ENCODE results near the gene FBLIM1. TPM values are rescaled to one million over a fixed set of nuclear protein-coding genes. Genes with fewer than 3 reads are reported as not detected.

FBLIM1 gene
- total and polyA plus RNA-seq, 5 donors from 2014 or later: 0.06 TPM; not detected in 4

DNA sequence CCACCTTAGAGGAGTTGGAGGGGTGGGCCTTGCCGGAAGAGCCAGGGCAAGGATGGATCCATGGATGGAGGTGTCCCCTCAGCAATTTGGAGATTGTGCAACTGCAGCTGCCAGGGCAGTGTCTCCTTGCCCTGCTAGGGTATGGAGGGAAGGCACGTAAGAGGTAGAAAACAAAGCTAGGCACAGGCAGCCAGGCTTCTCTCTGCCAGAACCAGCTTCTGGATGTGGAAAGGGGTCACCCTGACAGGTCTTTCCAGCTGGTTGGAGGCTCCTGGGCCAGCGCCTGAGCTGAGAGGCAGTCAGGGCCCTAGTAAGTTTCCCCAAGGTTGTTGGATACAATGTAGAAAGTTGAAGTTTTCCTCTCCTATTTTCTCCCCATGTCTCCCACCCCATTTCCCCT, 37.7 kb upstream of the FBLIM1 start:
- Mint-ChIP-seq H3K4me3 (no peak overlapping the region), H3K27me3 (no peaks in the 10 kb centered on the region), H3K9me3 (no peaks in the 10 kb centered on the region), H3K4me1 (peaks cover 0 to 5% (median 0%) of the 10 kb centered on the region in 4 donors), H3K27ac (peak overlapping the region in 1 of 3 donors; percentile 26), H3K36me3 (peaks cover 11% of the 10 kb centered on the region)
- no peak for ATAC-seq (ENCODE audit: low read depth in 2 of 2)
- H3K4me3 ChIP-seq (ENCODE audit: low read depth, low read length): no peak overlapping the region
- H3K27ac ChIP-seq (ENCODE audit: insufficient read depth, low read length, poor library complexity, severe bottlenecking): no peak overlapping the region
- DNase-seq: no peak
- no peaks in the 10 kb centered on the region for H3K9me3 ChIP-seq (ENCODE audit: control insufficient read depth in 2 of 2, low read length in 2 of 2)
- H3K27me3 ChIP-seq (ENCODE audit: control insufficient read depth, insufficient read depth, low read length): no peaks in the 10 kb centered on the region
- no peaks in the 10 kb centered on the region for H3K4me1 ChIP-seq (ENCODE audit: control insufficient read depth, insufficient read depth, low read length, poor library complexity, severe bottlenecking)
- peaks cover 70% of the 10 kb centered on the region for H3K36me3 ChIP-seq (ENCODE audit: control insufficient read depth, insufficient read depth, low read length)

DNA sequence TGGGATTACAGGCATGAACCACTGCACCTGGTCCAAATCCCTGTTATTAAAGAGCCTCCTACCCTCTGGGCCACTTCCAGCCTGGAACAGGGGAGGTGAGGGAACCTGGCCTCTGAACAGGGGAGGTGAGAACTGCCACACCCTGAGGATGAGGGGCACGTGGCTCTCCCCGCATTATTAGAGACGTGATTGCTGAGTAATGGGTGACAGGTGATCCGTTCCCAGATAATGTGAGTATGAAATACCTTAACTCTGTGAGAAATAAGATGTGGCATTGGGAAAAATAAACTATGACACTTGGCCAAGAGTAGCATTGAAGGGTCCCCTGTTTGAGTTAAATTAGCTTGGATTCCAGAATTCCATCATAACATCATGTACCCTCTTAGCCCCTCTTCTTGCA, 36.2 kb upstream of the FBLIM1 start:
- peaks cover 16% of the 10 kb centered on the region for H3K36me3 Mint-ChIP-seq
- no peak overlapping the region for H3K27ac Mint-ChIP-seq
- no peak for DNase-seq
- no peaks in the 10 kb centered on the region for H3K4me1 ChIP-seq (ENCODE audit: control insufficient read depth, insufficient read depth, low read length, poor library complexity, severe bottlenecking)
- peaks cover 0 to 5% (median 0%) of the 10 kb centered on the region in 4 donors for H3K4me1 Mint-ChIP-seq
- H3K27me3 Mint-ChIP-seq: no peaks in the 10 kb centered on the region
- peaks cover 70% of the 10 kb centered on the region for H3K36me3 ChIP-seq (ENCODE audit: control insufficient read depth, insufficient read depth, low read length)
- H3K9me3 ChIP-seq (ENCODE audit: control insufficient read depth in 2 of 2, low read length in 2 of 2): no peaks in the 10 kb centered on the region
- H3K4me3 ChIP-seq (ENCODE audit: low read depth, low read length): no peak overlapping the region
- H3K9me3 Mint-ChIP-seq: no peaks in the 10 kb centered on the region
- no peak overlapping the region for H3K27ac ChIP-seq (ENCODE audit: insufficient read depth, low read length, poor library complexity, severe bottlenecking)
- no peak overlapping the region for H3K4me3 Mint-ChIP-seq
- no peaks in the 10 kb centered on the region for H3K27me3 ChIP-seq (ENCODE audit: control insufficient read depth, insufficient read depth, low read length)
- ATAC-seq (ENCODE audit: low read depth in 2 of 2): no peak

GRCh38 chr1:15722836-15723532, 35.6 kb upstream of the FBLIM1 start:
- Histone ChIP-seq H3K9me3 (ENCODE audit: control insufficient read depth in 2 of 2, low read length in 2 of 2) (no peaks in the 10 kb centered on the region), H3K4me1 (ENCODE audit: control insufficient read depth, insufficient read depth, low read length, poor library complexity, severe bottlenecking) (no peaks in the 10 kb centered on the region), H3K36me3 (ENCODE audit: control insufficient read depth, insufficient read depth, low read length) (peaks cover 70% of the 10 kb centered on the region), H3K27me3 (ENCODE audit: control insufficient read depth, insufficient read depth, low read length) (no peaks in the 10 kb centered on the region), H3K27ac (ENCODE audit: insufficient read depth, low read length, poor library complexity, severe bottlenecking) (no peak overlapping the region), H3K4me3 (ENCODE audit: low read depth, low read length) (no peak overlapping the region)
- no peak overlapping the region for H3K27ac Mint-ChIP-seq
- no peaks in the 10 kb centered on the region for H3K9me3 Mint-ChIP-seq
- no peaks in the 10 kb centered on the region for H3K27me3 Mint-ChIP-seq
- H3K36me3 Mint-ChIP-seq: peaks cover 20% of the 10 kb centered on the region
- H3K4me3 Mint-ChIP-seq: no peak overlapping the region
- H3K4me1 Mint-ChIP-seq: peaks cover 0 to 5% (median 0%) of the 10 kb centered on the region in 4 donors
- DNase-seq (no peak), ATAC-seq (ENCODE audit: low read depth in 2 of 2) (no peak)

DNA sequence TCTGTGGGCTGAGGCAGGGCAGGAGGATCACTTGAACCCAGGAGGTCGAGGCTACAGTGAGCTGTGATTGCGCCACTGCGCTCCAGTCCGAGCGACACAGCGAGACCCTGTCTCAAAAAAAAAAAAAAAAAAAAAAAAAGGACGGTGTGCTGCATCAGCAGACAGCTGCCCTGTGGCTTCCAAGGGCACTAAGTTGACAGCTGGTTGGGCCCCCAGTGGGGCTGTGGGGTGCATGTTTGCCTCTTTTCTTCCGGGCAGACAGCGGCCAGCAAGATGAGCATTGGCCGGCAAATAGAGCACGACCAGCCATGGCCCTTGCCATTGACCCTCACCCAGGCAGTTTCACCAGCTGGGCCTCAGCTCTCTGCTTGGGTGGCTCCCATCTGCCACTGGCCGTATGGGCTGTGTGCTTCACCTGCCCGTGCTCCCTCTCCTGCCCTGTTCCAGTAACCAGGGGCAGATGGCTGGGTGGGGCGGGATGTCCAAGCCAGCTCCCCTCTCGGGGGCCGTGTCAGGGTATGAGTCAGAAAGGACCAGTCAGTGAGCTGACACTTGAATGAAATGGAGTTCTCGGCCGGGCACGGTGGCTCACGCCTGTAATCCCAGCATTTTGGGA, 34.9 kb upstream of the FBLIM1 start:
- Mint-ChIP-seq H3K4me1 (peaks cover 0 to 5% (median 0%) of the 10 kb centered on the region in 4 donors), H3K27me3 (no peaks in the 10 kb centered on the region), H3K36me3 (peaks cover 21% of the 10 kb centered on the region), H3K4me3 (no peak overlapping the region), H3K9me3 (no peaks in the 10 kb centered on the region), H3K27ac (no peak overlapping the region)
- Histone ChIP-seq H3K36me3 (ENCODE audit: control insufficient read depth, insufficient read depth, low read length) (peaks cover 67% of the 10 kb centered on the region), H3K4me3 (ENCODE audit: low read depth, low read length) (no peak overlapping the region), H3K27ac (ENCODE audit: insufficient read depth, low read length, poor library complexity, severe bottlenecking) (no peak overlapping the region), H3K9me3 (ENCODE audit: control insufficient read depth in 2 of 2, low read length in 2 of 2) (no peaks in the 10 kb centered on the region), H3K27me3 (ENCODE audit: control insufficient read depth, insufficient read depth, low read length) (no peaks in the 10 kb centered on the region), H3K4me1 (ENCODE audit: control insufficient read depth, insufficient read depth, low read length, poor library complexity, severe bottlenecking) (no peaks in the 10 kb centered on the region)
- DNase-seq: no peak
- ATAC-seq (ENCODE audit: low read depth in 2 of 2): no peak

DNA sequence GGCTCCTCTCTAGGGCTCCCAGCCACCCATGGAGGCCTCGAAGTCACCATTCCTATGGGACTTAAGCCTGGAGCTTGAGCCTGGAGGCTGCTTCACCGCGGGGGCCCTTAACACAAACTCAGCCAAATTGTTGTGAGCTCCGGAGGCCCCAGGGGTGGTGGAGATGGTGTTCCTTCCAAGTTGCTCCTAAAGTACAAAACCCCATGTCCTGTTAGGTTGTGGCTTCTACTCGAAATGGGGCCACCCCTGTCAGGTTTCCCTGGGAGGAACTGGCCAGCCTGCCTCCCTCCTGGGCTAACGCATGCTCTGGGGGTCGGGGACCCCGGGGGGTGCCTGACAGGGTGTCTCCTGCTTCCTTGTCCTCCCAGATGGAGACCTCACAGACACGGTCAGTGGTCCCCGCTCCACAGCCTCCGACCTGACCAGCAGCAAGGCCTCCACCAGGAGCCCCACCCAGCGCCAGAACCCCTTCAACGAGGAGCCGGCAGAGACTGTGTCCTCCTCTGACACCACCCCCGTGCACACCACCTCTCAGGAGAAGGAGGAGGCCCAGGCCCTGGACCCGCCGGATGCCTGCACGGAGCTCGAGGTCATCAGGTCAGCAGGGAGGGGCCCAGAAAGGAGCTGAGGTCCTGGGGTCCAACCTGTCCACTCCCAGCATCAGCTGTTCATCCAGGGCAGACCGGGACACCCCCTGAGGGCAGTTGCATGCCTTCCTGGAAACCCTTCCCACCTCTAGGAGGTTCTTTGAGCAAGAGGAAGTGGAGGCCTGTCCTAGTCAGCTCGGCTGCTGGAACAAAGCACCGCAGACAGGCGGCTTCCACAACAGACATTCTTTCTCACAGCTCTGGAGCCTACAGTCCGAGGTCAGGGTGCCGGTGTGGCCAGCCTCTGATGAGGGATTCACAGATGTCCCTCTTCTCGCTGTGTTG, 33.4 kb upstream of the FBLIM1 start:
- Histone ChIP-seq H3K27ac (ENCODE audit: insufficient read depth, low read length, poor library complexity, severe bottlenecking) (no peak overlapping the region), H3K36me3 (ENCODE audit: control insufficient read depth, insufficient read depth, low read length) (peaks cover 56% of the 10 kb centered on the region)
- H3K4me1 Mint-ChIP-seq: peaks cover 0 to 5% (median 0%) of the 10 kb centered on the region in 4 donors

DNA sequence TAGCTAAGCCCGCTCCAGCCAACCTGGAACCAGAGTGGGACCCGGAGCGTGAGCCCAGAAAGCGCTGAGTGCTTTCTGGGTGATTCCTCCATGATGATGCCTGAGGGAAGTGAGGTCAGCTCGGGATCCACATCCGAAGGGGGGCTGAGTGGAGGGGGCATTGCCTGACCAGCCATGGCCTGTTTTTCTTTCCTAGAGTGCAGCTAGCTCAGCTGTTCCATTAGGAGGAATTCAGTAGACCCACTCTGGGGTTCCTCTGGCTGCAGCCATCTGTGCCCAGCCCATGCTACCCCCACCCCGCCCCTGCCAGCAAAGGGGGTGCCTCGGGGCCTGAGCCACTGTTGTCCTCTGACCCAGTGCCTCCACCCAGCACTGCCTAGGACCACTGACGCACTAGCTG, 32.1 kb upstream of the FBLIM1 start:
- Mint-ChIP-seq H3K27me3 (no peaks in the 10 kb centered on the region), H3K27ac (no peak overlapping the region), H3K36me3 (peaks cover 16% of the 10 kb centered on the region), H3K9me3 (no peaks in the 10 kb centered on the region), H3K4me3 (no peak overlapping the region), H3K4me1 (peaks cover 0 to 5% (median 0%) of the 10 kb centered on the region in 4 donors)
- no peak overlapping the region for H3K4me3 ChIP-seq (ENCODE audit: low read depth, low read length)
- ATAC-seq (ENCODE audit: low read depth in 2 of 2) (no peak), DNase-seq (no peak)
- peaks cover 51% of the 10 kb centered on the region for H3K36me3 ChIP-seq (ENCODE audit: control insufficient read depth, insufficient read depth, low read length)
- H3K4me1 ChIP-seq (ENCODE audit: control insufficient read depth, insufficient read depth, low read length, poor library complexity, severe bottlenecking): no peaks in the 10 kb centered on the region
- H3K27ac ChIP-seq (ENCODE audit: insufficient read depth, low read length, poor library complexity, severe bottlenecking): no peak overlapping the region
- no peaks in the 10 kb centered on the region for H3K9me3 ChIP-seq (ENCODE audit: control insufficient read depth in 2 of 2, low read length in 2 of 2)
- no peaks in the 10 kb centered on the region for H3K27me3 ChIP-seq (ENCODE audit: control insufficient read depth, insufficient read depth, low read length)

More for the DNA sequence above, 33.4 kb upstream of the FBLIM1 start:
- Mint-ChIP-seq H3K27ac (peak overlapping the region in 1 of 3 donors; percentile 49), H3K36me3 (peaks cover 21% of the 10 kb centered on the region), H3K27me3 (no peaks in the 10 kb centered on the region), H3K4me3 (no peak overlapping the region), H3K9me3 (no peaks in the 10 kb centered on the region)
- Histone ChIP-seq H3K9me3 (ENCODE audit: control insufficient read depth in 2 of 2, low read length in 2 of 2) (no peaks in the 10 kb centered on the region), H3K4me3 (ENCODE audit: low read depth, low read length) (no peak overlapping the region), H3K4me1 (ENCODE audit: control insufficient read depth, insufficient read depth, low read length, poor library complexity, severe bottlenecking) (no peaks in the 10 kb centered on the region), H3K27me3 (ENCODE audit: control insufficient read depth, insufficient read depth, low read length) (no peaks in the 10 kb centered on the region)
- DNase-seq: no peak
- no peak for ATAC-seq (ENCODE audit: low read depth in 2 of 2)

DNA sequence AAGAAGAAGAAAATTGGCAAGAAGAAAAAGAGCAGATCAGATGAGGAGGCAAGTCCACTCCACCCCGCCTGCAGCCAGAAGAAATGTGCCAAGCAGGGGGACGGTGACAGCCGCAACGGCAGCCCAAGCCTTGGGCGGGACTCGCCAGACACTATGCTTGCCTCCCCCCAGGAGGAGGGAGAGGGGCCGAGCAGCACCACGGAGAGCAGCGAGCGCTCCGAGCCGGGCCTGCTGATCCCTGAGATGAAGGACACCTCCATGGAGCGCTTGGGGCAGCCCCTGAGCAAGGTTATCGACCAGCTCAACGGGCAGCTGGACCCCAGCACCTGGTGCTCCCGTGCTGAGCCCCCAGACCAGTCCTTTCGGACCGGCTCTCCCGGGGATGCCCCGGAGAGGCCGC, 31.6 kb upstream of the FBLIM1 start:
- Mint-ChIP-seq H3K9me3 (no peaks in the 10 kb centered on the region), H3K4me1 (peaks cover 0 to 5% (median 0%) of the 10 kb centered on the region in 4 donors), H3K27ac (no peak overlapping the region), H3K36me3 (peaks cover 16% of the 10 kb centered on the region), H3K4me3 (no peak overlapping the region), H3K27me3 (no peaks in the 10 kb centered on the region)
- Histone ChIP-seq H3K36me3 (ENCODE audit: control insufficient read depth, insufficient read depth, low read length) (peaks cover 47% of the 10 kb centered on the region), H3K4me1 (ENCODE audit: control insufficient read depth, insufficient read depth, low read length, poor library complexity, severe bottlenecking) (no peaks in the 10 kb centered on the region), H3K27me3 (ENCODE audit: control insufficient read depth, insufficient read depth, low read length) (no peaks in the 10 kb centered on the region), H3K4me3 (ENCODE audit: low read depth, low read length) (no peak overlapping the region), H3K9me3 (ENCODE audit: control insufficient read depth in 2 of 2, low read length in 2 of 2) (no peaks in the 10 kb centered on the region), H3K27ac (ENCODE audit: insufficient read depth, low read length, poor library complexity, severe bottlenecking) (no peak overlapping the region)
- DNase-seq (no peak), ATAC-seq (ENCODE audit: low read depth in 2 of 2) (no peak)
